ENCODE results near the gene MCM10.
"Not testable (repeated sequence)": the region's sequence is repeated elsewhere in the genome, so short reads cannot be mapped to it uniquely, and the experiment has no call there.

The MCM10 gene

DNA sequence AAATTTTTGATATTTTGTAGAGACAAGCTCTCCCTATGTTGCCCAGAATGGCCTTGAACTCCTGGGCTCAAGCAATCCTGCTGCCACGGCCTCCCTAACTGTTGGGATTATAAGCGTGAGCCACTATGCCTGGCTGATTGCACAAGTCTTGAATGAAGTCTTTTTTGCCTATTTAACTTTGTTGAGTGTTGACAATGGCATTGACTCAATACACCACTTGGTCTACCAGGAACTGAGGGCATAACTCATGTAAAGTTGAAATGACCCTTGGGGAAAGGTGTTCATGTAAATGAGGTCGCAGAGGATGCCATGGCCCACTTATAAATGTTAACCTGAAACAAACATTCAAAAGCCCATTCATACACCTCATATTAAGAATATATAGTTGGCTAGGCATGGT is 80.3 kb downstream of the MCM10 start:
- Mint-ChIP-seq H3K4me3 (no peak overlapping the region), H3K4me1 (ENCODE audit: low read depth) (no peaks in the 10 kb centered on the region), H3K27me3 (ENCODE audit: low read depth) (no peaks in the 10 kb centered on the region), H3K36me3 (ENCODE audit: low read depth) (no peaks in the 10 kb centered on the region), H3K9me3 (no peaks in the 10 kb centered on the region), H3K27ac (no peak overlapping the region)

DNA sequence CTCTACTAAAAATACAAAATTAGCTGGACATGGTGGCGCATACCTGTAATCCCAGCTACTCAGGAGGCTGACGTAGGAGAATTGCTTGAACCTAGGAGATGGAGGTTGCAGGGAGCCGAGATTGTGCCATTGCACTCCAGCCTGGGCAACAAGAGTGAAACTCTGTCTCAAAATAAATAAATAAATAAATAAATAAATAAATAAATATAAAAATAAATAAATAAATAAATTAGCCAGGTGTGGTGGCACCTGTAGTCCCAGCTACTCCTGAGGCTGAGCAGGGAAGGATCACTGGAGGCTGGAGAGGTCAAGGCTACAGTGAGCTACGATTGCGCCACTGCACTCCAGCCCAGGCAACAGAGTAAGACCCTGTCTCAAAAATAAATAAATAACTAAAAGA is 80.9 kb downstream of the MCM10 start:
- not testable (repeated sequence) for H3K27ac Mint-ChIP-seq; H3K27me3 Mint-ChIP-seq (ENCODE audit: low read depth); H3K4me1 Mint-ChIP-seq (ENCODE audit: low read depth); H3K9me3 Mint-ChIP-seq; H3K36me3 Mint-ChIP-seq (ENCODE audit: low read depth); H3K4me3 Mint-ChIP-seq

DNA sequence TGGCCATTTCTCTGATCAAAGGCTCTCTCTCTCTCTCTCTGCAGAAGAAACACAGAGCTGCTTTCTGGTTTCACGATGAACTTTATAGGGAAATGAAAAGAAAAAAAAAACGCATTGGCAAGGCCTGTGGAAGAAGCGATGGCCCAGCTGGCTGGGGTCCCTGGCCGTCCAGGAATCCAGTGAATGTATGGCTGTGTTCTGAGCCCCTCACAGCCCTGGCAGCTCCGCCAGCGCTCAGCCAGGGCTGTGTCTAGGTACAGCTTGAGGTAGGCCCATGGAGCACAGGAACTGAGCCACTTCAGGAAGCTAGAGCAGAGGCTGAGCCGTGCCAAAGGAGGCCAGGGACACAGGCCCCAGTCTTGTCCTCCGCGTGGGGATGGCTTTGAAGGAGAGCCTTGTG is 85.9 kb downstream of the MCM10 start:
- no peaks in the 10 kb centered on the region for H3K27me3 Mint-ChIP-seq (ENCODE audit: low read depth)
- no peak overlapping the region for H3K4me3 Mint-ChIP-seq
- no peaks in the 10 kb centered on the region for H3K36me3 Mint-ChIP-seq (ENCODE audit: low read depth)
- no peak overlapping the region for H3K27ac Mint-ChIP-seq
- no peaks in the 10 kb centered on the region for H3K4me1 Mint-ChIP-seq (ENCODE audit: low read depth)
- H3K9me3 Mint-ChIP-seq = no peaks in the 10 kb centered on the region

DNA sequence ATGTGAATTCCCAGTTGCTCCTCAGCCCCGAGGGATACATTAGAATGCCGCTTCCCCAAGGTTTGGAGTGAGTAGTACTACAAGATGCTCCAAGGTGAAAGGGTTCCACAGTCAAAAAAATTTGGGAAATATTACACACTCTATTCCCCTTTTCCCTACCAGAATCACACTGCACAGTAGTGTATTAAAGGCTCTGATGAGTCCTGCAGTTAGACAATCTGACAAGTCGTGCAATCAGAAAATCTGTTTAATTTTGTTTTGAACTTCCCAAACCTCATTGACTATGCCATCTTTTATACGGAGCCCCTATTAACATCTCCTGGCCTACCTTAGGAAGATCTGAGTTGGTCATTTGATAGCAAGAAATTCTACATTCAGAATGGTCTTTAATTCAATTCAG is 86.4 kb downstream of the MCM10 start:
- Mint-ChIP-seq H3K9me3 (no peaks in the 10 kb centered on the region), H3K4me3 (no peak overlapping the region), H3K36me3 (ENCODE audit: low read depth) (no peaks in the 10 kb centered on the region), H3K4me1 (ENCODE audit: low read depth) (no peaks in the 10 kb centered on the region), H3K27me3 (ENCODE audit: low read depth) (no peaks in the 10 kb centered on the region), H3K27ac (no peak overlapping the region)

DNA sequence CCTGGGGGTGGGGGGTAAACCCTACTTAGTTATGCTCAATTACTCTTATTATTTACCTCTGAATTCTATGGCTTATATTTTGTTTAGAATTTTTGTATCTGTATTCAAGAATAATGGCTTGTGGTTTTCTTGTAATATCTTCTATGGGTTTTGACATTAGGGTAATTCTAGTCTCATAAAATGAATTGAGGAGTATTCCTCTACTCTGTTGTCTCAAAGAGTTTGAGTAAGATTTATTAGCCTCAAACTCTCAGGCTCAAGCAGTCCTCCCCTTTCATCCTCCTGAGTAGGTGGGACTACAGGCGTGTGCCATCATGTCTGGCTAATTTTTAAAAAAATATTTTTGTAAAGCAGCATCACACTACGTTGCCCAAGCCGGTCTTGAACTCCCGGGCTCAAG is 92.4 kb downstream of the MCM10 start:
- peaks cover 15% of the 10 kb centered on the region for H3K27me3 Mint-ChIP-seq (ENCODE audit: low read depth)
- peaks cover 4% of the 10 kb centered on the region for H3K4me1 Mint-ChIP-seq (ENCODE audit: low read depth)
- H3K4me3 Mint-ChIP-seq = no peak overlapping the region
- no peak overlapping the region for H3K27ac Mint-ChIP-seq
- H3K9me3 Mint-ChIP-seq = peaks cover 4% of the 10 kb centered on the region
- H3K36me3 Mint-ChIP-seq (ENCODE audit: low read depth) = no peaks in the 10 kb centered on the region

DNA sequence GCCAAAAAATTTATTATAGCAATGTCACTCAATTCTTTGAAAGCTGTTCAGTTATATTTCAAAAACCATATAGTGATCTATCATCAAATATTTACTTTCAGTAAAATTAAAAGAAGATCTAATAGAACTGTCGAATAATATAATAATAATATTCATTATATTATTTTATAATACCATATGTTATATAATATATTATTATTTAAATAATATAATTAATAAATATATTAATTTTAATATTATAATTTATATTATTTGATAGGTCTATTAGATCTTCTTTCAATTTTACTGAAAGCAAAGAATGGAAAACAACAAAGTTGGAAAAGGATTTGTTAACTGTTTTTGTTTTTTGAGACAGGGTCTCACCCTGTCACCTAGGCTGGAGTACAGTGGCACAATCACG is 95.3 kb downstream of the MCM10 start:
- Mint-ChIP-seq H3K9me3 (peaks cover 4% of the 10 kb centered on the region), H3K4me1 (ENCODE audit: low read depth) (peaks cover 4% of the 10 kb centered on the region), H3K27me3 (ENCODE audit: low read depth) (peaks cover 15% of the 10 kb centered on the region), H3K36me3 (ENCODE audit: low read depth) (no peaks in the 10 kb centered on the region), H3K27ac (no peak overlapping the region), H3K4me3 (no peak overlapping the region)

DNA sequence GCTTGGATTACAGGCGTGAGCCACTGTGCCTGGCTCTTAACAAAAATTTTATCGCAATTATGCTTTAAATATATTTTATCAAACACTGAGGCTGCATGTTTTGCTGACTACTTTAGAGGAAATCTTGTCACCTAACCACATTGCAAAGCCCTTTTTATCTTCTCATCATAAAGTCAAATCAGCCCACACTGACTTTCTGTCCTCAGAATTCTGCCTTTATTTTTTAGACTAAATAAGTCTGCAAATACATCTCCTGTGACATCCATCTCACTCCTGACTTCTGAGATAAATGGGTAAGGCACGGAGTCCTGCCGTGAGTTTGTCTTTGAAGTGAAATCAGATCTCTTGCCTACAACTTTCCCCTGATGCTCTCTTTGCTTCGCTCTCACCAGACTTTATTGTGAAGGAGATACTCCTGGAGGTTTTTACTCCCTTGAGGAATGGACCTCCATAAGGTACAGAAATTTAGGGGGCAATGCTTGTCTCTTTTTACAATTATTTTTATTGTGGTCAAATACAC is 96.3 kb downstream of the MCM10 start:
- peaks cover 4% of the 10 kb centered on the region for H3K9me3 Mint-ChIP-seq
- H3K27me3 Mint-ChIP-seq (ENCODE audit: low read depth) = peaks cover 15% of the 10 kb centered on the region
- peaks cover 4% of the 10 kb centered on the region for H3K4me1 Mint-ChIP-seq (ENCODE audit: low read depth)
- no peak overlapping the region for H3K4me3 Mint-ChIP-seq
- no peak overlapping the region for H3K27ac Mint-ChIP-seq
- H3K36me3 Mint-ChIP-seq (ENCODE audit: low read depth) = no peaks in the 10 kb centered on the region

Measured in T-helper 1 cell treated with Interleukin-12 subunit alpha and Interleukin-12 subunit beta and Interleukin-4 antibody, amounts not matched to agents 30 μg/mL and 1 μg/mL, for 36 hours (primary cell).